HCT116 (cell line): Measurements from ENCODE around the gene BEGAIN.

Source experiments
- CTCF ChIP-seq, 3 experiments: fragments of 200-600 bp in 1 of 3; sonication (generic) in 1 of 3; IDR thresholded peaks in 2 of 3; conservative IDR thresholded peaks in 1 of 3; 2 replicates each; pipeline ENCODE4 v1.5.1; 2012 to 2017; ENCODE audit warnings: low read depth in 2 of 3, low read length in 2 of 3, antibody characterized with exemption in 1 of 3, borderline replicate concordance in 1 of 3, control low read depth in 1 of 3, mild to moderate bottlenecking in 1 of 3, mixed read lengths in 1 of 3, mixed run types in 1 of 3, moderate library complexity in 1 of 3; ENCODE audit not compliant: insufficient read depth in 1 of 3
- FOSL1 ChIP-seq: IDR thresholded peaks from 2 replicates; pipeline ENCODE4 v1.6.1; 2012; ENCODE audit warnings: low read depth
- MAX ChIP-seq: IDR thresholded peaks from 2 replicates; pipeline ENCODE4 v1.6.1; 2012
- POLR2A ChIP-seq: IDR thresholded peaks from 2 replicates; pipeline ENCODE4 v1.7.0; 2011; ENCODE audit warnings: borderline replicate concordance; ENCODE audit not compliant: insufficient read depth, insufficient read length; ENCODE audit errors: extremely low read depth
- REST ChIP-seq: IDR thresholded peaks from 2 replicates; pipeline ENCODE4 v1.6.1; 2012; ENCODE audit warnings: low read depth
- YY1 ChIP-seq: IDR thresholded peaks from 2 replicates; pipeline ENCODE4 v1.6.1; 2011; ENCODE audit warnings: low read length, low read depth, moderate library complexity, mild to moderate bottlenecking; ENCODE audit not compliant: insufficient replicate concordance; ENCODE audit errors: extremely low read depth

GRCh38 chr14:100609941-100610391 is 22.7 kb upstream of the BEGAIN start:
- TF ChIP-seq FOSL1 = no peak
- TF ChIP-seq CTCF (IDR thresholded peaks at IDR 0.05 in 2 of 3, conservative IDR thresholded peaks at IDR 0.05 in 1 of 3; ENCODE audit: borderline replicate concordance in 1 of 3, insufficient read depth in 1 of 3, low read depth in 2 of 3, low read length in 2 of 3) = no peak
- no peak for TF ChIP-seq MAX
- no peak for TF ChIP-seq YY1
- no peak for TF ChIP-seq POLR2A
- TF ChIP-seq REST = no peak
